8988T (cell line): ENCODE data around the gene CFAP299.
"Not testable (repeated sequence)": the region's sequence is repeated elsewhere in the genome, so short reads cannot be mapped to it uniquely, and the experiment has no call there.

Experiments
- DNase-seq: peaks from one replicate; pipeline ENCODE4 v3.0.0; 2011

CFAP299 gene

GRCh38 chr4:80393246-80393969, 57.9 kb downstream of the CFAP299 start:
- DNase-seq, result no peak

GRCh38 chr4:80393970-80394250, 58.4 kb downstream of the CFAP299 start:
- DNase-seq, result no peak

- no peak for DNase-seq
These were observed 71.7 kb downstream of the CFAP299 start for GRCh38 chr4:80407246-80407645.

GRCh38 chr4:80409809-80410208, 74.3 kb downstream of the CFAP299 start:
- DNase-seq, result no peak

GRCh38 chr4:80412322-80412721, 76.8 kb downstream of the CFAP299 start:
- DNase-seq, result no peak

GRCh38 chr4:80413086-80413485, 77.6 kb downstream of the CFAP299 start:
- no peak for DNase-seq

- no peak for DNase-seq
These were observed 81.5 kb downstream of the CFAP299 start for GRCh38 chr4:80417019-80417418.

- DNase-seq, result no peak
These were observed 84.4 kb downstream of the CFAP299 start for GRCh38 chr4:80419946-80420345.

GRCh38 chr4:80420638-80421037, 85.1 kb downstream of the CFAP299 start:
- DNase-seq, result no peak

GRCh38 chr4:80422727-80423404, 87.3 kb downstream of the CFAP299 start:
- DNase-seq, result no peak

- no peak for DNase-seq
These were observed 88.2 kb downstream of the CFAP299 start for GRCh38 chr4:80423553-80424224.

- no peak for DNase-seq
These were observed 88.7 kb downstream of the CFAP299 start for GRCh38 chr4:80424225-80424581.

- DNase-seq, result no peak
These were observed 89.9 kb downstream of the CFAP299 start for GRCh38 chr4:80425124-80426100.

GRCh38 chr4:80431203-80431965, 95.9 kb downstream of the CFAP299 start:
- DNase-seq, result no peak

- no peak for DNase-seq
These were observed 98.7 kb downstream of the CFAP299 start for GRCh38 chr4:80434238-80434637.

- no peak for DNase-seq
These were observed 102.5 kb downstream of the CFAP299 start for GRCh38 chr4:80438016-80438415.

- not testable (repeated sequence) for DNase-seq
These were observed 103.9 kb downstream of the CFAP299 start for GRCh38 chr4:80439294-80440061.

GRCh38 chr4:80446248-80446647, 110.7 kb downstream of the CFAP299 start:
- no peak for DNase-seq

GRCh38 chr4:80446664-80447063, 111.1 kb downstream of the CFAP299 start:
- DNase-seq, result no peak

GRCh38 chr4:80447493-80447892, 112.0 kb downstream of the CFAP299 start:
- DNase-seq, result no peak

GRCh38 chr4:80448056-80448455, 112.5 kb downstream of the CFAP299 start:
- no peak for DNase-seq

GRCh38 chr4:80452055-80452454, 116.5 kb downstream of the CFAP299 start:
- DNase-seq, result no peak
